OCI-LY1 (cell line): ENCODE measurements around the gene KATNIP.
"Not testable (repeated sequence)": the region's sequence is repeated elsewhere in the genome, so short reads cannot be mapped to it uniquely, and the experiment has no call there.

Experiments used
- H2AFZ ChIP-seq: fragments of 200-600 bp; sonication (generic), shearing (Covaris generic); 2 replicates; pipeline ENCODE4 v1.6.0; 2014; ENCODE audit warnings: antibody characterized with exemption, mild to moderate bottlenecking, low read length
- H3F3A ChIP-seq: fragments of 200-600 bp; sonication (generic), shearing (Covaris generic); 2 replicates; pipeline ENCODE4 v1.6.0; 2014; ENCODE audit warnings: mild to moderate bottlenecking, antibody characterized with exemption, low read length, moderate library complexity; ENCODE audit not compliant: insufficient read depth
- H3K27ac ChIP-seq: fragments of 200-600 bp; sonication (generic); 2 replicates; pipeline ENCODE4 v1.5.1; 2014; ENCODE audit warnings: low read length, mixed run types, mild to moderate bottlenecking, low read depth; ENCODE audit not compliant: poor library complexity, severe bottlenecking
- H3K27me3 ChIP-seq: fragments of 200-600 bp; sonication (generic); 2 replicates; pipeline ENCODE4 v1.6.0; 2014; ENCODE audit warnings: antibody characterized with exemption, mild to moderate bottlenecking, low read length, moderate library complexity; ENCODE audit not compliant: insufficient read depth
- H3K36me3 ChIP-seq: fragments of 200-600 bp; sonication (generic); 2 replicates; pipeline ENCODE4 v1.6.1; 2014; ENCODE audit warnings: mild to moderate bottlenecking, antibody characterized with exemption, low read length, moderate library complexity, mixed read lengths; ENCODE audit not compliant: insufficient read depth
- H3K4me1 ChIP-seq: fragments of 200-600 bp; sonication (generic); 2 replicates; pipeline ENCODE4 v1.5.1; 2014; ENCODE audit warnings: mild to moderate bottlenecking, low read length, moderate library complexity; ENCODE audit not compliant: insufficient read depth, severe bottlenecking
- H3K4me2 ChIP-seq: fragments of 200-600 bp; sonication (generic), shearing (Covaris generic); 2 replicates; pipeline ENCODE4 v1.6.1; 2014; ENCODE audit warnings: low read length
- H3K4me3 ChIP-seq: fragments of 200-600 bp; sonication (generic); 2 replicates; pipeline ENCODE4 v1.5.1; 2014; ENCODE audit warnings: low read length, low read depth, mild to moderate bottlenecking, mixed read lengths; ENCODE audit not compliant: poor library complexity, severe bottlenecking
- H3K79me2 ChIP-seq: fragments of 200-600 bp; shearing (Covaris generic); 2 replicates; pipeline ENCODE4 v1.6.1; 2016; ENCODE audit warnings: mixed run types, low read length, mixed read lengths; ENCODE audit not compliant: insufficient read depth
- H3K9ac ChIP-seq: fragments of 200-600 bp; sonication (generic), shearing (Covaris generic); 2 replicates; pipeline ENCODE4 v1.6.1; 2014; ENCODE audit warnings: mild to moderate bottlenecking, low read length, mixed read lengths
- H3K9me2 ChIP-seq: fragments of 200-600 bp; sonication (generic), shearing (Covaris generic); 2 replicates; pipeline ENCODE4 v1.6.1; 2014; ENCODE audit warnings: low read depth, mild to moderate bottlenecking, low read length, mixed read lengths
- H3K9me3 ChIP-seq: fragments of 200-600 bp; shearing (Covaris generic); 2 replicates; pipeline ENCODE4 v1.6.1; 2014; ENCODE audit warnings: low read length, mixed read lengths
- H4K20me1 ChIP-seq: fragments of 200-600 bp; sonication (generic), shearing (Covaris generic); 2 replicates; pipeline ENCODE4 v1.6.0; 2016; ENCODE audit warnings: mild to moderate bottlenecking, low read length; ENCODE audit not compliant: insufficient read depth
- CTCF ChIP-seq: fragments of 200-600 bp; sonication (generic), shearing (Covaris generic); IDR thresholded peaks from 2 replicates; pipeline ENCODE4 v1.5.1; 2017; ENCODE audit warnings: mild to moderate bottlenecking, antibody characterized with exemption, low read length, moderate library complexity, mixed read lengths
- EZH2 ChIP-seq: fragments of 200-600 bp; sonication (generic), shearing (Covaris generic); IDR thresholded peaks from 2 replicates; pipeline ENCODE4 v1.8.0; 2017; ENCODE audit warnings: borderline replicate concordance, mixed run types, mild to moderate bottlenecking, antibody characterized with exemption, low read length, moderate library complexity, mixed read lengths

Gene KATNIP

GRCh38 chr16:27568077-27568476, 18.1 kb downstream of the KATNIP start:
- Histone ChIP-seq H3K9ac (no peak overlapping the region), H3K9me2 (no peaks in the 10 kb centered on the region), H3K27me3 (no peaks in the 10 kb centered on the region), H3K27ac (no peak overlapping the region), H3K4me2 (no peak overlapping the region), H3K4me1 (peaks cover 6% of the 10 kb centered on the region), H3K9me3 (no peaks in the 10 kb centered on the region), H4K20me1 (no peaks in the 10 kb centered on the region), H2AFZ (no peak overlapping the region), H3K36me3 (no peaks in the 10 kb centered on the region), H3F3A (no peaks in the 10 kb centered on the region), H3K4me3 (no peak overlapping the region), H3K79me2 (no peaks in the 10 kb centered on the region)
- TF ChIP-seq CTCF (no peak), EZH2 (no peak)

DNA sequence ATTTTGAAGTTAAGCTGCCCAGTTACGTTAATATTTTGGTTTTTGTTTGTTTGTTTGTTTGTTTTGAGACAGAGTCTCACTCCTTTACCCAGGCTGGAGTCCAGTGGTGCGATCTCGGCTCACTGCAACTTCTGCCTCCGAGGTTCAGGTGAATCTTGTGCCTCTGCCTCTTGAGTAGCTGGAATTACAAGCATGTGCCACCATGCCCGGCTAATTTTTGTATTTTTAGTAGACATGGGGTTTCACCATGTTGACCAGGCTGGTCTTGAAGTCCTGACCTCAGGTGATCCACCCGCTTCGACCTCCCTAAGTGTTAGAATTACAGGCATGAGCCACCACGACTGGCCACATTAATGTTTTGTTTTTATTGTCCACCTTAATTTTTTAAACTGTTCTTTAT, 21.0 kb downstream of the KATNIP start:
- H3K27me3 ChIP-seq, H3K9ac ChIP-seq, H3F3A ChIP-seq, H3K27ac ChIP-seq, H3K4me2 ChIP-seq, H2AFZ ChIP-seq, H3K36me3 ChIP-seq, H3K4me3 ChIP-seq, H3K9me3 ChIP-seq, H3K9me2 ChIP-seq, H3K4me1 ChIP-seq, H3K79me2 ChIP-seq, H4K20me1 ChIP-seq: not testable (repeated sequence)

DNA sequence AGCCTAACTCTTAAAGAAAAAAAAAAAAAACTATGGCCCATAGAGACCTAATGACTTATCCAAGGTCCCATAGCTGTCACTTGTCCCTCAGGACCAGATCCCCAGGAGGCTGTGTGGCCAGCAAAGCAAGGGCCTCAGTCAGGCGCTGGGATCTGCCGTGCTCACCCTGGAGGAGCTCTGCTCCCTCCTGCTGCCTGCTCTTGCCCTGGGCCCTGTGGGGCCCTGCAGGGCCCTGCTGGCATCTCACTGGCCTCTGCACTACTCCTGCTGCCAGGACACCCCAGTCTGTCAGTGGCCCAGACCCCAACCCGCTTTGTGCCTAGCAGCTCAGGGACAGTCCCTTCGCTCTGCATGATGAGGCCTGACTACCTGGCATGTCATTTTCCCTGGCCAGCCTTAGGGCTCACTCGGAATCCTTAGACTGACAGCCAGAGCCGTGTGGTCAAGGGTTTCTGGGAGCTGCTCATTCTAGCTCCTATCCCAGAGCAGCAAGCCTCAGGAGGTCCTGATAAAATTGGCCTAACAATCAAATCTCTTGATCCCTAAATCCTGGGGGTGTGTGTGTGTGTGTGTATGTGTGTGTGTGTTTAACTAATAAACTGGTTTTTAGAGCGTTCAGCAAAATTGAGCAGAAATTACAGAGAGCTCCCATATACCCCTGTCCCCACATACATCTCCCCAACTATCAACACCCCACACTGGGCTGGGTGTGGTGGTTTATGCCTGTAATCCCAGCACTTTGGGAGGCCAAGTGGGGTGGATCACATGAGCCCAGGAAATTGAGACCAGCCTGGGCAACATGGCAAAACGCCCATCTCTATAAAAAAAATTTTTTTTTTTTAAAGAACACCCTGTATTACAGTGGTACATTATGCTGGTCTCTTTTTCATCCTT, 21.7 kb downstream of the KATNIP start:
- H3F3A ChIP-seq = no peaks in the 10 kb centered on the region
- H3K9ac ChIP-seq = no peak overlapping the region
- H3K4me3 ChIP-seq = no peak overlapping the region
- H3K27ac ChIP-seq = no peak overlapping the region
- H2AFZ ChIP-seq = no peak overlapping the region
- TF ChIP-seq EZH2 (no peak), CTCF (no peak)
- no peaks in the 10 kb centered on the region for H3K27me3 ChIP-seq
- H3K79me2 ChIP-seq = no peaks in the 10 kb centered on the region
- no peak overlapping the region for H3K4me2 ChIP-seq
- H3K4me1 ChIP-seq = no peaks in the 10 kb centered on the region
- no peaks in the 10 kb centered on the region for H3K9me3 ChIP-seq
- H3K9me2 ChIP-seq = no peaks in the 10 kb centered on the region
- H3K36me3 ChIP-seq = no peaks in the 10 kb centered on the region
- no peaks in the 10 kb centered on the region for H4K20me1 ChIP-seq

GRCh38 chr16:27572711-27573110, 22.8 kb downstream of the KATNIP start:
- no peaks in the 10 kb centered on the region for H3K79me2 ChIP-seq
- no peak overlapping the region for H3K27ac ChIP-seq
- no peaks in the 10 kb centered on the region for H3K4me1 ChIP-seq
- no peak overlapping the region for H2AFZ ChIP-seq
- H3K36me3 ChIP-seq = no peaks in the 10 kb centered on the region
- no peaks in the 10 kb centered on the region for H3K9me2 ChIP-seq
- H3K9me3 ChIP-seq = no peaks in the 10 kb centered on the region
- no peak overlapping the region for H3K9ac ChIP-seq
- no peak overlapping the region for H3K4me2 ChIP-seq
- TF ChIP-seq CTCF = no peak
- TF ChIP-seq EZH2 = no peak
- no peaks in the 10 kb centered on the region for H3K27me3 ChIP-seq
- H3F3A ChIP-seq = no peaks in the 10 kb centered on the region
- no peaks in the 10 kb centered on the region for H4K20me1 ChIP-seq
- no peak overlapping the region for H3K4me3 ChIP-seq
